AG10803 (cell line): ENCODE data around the gene FAM200C.

Experiments
- DNase-seq: peaks from one replicate; pipeline ENCODE4 v3.0.0; 2010; ENCODE audit warnings: low read depth
- H3K4me3 ChIP-seq: 2 replicates; pipeline ENCODE4 v1.5.1; 2011; ENCODE audit warnings: mild to moderate bottlenecking, low read length, control low read depth
- TF ChIP-seq, protein P1 (sequence below): conservative IDR thresholded peaks from 2 replicates; pipeline ENCODE4 v1.5.1; 2011; ENCODE audit warnings: mild to moderate bottlenecking, low read length, control low read depth, inconsistent platforms

FAM200C gene

DNA sequence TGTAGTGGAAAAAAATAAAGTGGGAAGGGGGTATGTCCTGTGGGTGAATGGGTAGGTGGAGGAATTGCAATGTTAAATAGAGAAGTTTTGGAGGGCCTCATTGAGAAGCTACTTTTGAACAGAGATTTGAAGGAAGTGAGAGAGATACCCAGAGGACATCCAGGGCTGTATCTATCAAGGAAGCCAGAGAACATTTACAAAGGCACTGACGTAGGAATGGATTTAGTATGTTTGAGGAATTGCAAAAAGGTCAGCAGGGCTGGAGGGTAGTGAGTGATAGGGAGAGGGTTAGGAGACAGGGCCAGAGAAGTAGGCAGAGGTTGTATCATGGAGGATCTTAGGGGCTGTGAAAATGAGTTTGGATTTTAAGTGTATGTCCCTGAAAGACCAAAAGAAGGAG is 35.7 kb upstream of the FAM200C start:
- H3K4me3 ChIP-seq = no peak overlapping the region
- no peak for DNase-seq
- TF ChIP-seq, protein P1, sequence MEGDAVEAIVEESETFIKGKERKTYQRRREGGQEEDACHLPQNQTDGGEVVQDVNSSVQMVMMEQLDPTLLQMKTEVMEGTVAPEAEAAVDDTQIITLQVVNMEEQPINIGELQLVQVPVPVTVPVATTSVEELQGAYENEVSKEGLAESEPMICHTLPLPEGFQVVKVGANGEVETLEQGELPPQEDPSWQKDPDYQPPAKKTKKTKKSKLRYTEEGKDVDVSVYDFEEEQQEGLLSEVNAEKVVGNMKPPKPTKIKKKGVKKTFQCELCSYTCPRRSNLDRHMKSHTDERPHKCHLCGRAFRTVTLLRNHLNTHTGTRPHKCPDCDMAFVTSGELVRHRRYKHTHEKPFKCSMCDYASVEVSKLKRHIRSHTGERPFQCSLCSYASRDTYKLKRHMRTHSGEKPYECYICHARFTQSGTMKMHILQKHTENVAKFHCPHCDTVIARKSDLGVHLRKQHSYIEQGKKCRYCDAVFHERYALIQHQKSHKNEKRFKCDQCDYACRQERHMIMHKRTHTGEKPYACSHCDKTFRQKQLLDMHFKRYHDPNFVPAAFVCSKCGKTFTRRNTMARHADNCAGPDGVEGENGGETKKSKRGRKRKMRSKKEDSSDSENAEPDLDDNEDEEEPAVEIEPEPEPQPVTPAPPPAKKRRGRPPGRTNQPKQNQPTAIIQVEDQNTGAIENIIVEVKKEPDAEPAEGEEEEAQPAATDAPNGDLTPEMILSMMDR = no peak

DNA sequence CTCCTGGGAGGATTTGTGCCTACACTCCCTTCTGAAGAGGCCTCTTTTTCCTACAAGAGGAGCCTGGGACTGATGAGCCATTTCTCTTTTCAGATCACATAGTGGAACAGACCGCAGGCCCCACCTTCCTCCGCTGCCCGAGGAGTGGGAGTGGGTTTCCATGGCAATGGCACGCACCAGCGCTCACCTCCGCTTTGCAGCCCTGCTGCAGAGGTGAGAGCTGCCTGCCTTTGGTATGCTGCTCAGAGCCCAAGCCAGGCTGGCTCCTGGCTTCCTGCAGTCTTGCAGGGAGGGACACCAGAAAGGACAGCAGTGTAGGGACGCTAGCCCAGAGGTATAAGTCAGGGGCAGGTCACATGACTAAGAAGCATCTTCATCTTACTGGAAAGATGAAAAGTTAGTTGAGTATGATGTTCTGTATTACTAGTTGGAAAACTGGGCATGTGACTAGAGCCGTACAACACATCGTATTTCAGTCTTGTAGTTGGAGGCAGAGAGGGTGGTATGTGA is 34.2 kb upstream of the FAM200C start:
- DNase-seq = no peak

DNA sequence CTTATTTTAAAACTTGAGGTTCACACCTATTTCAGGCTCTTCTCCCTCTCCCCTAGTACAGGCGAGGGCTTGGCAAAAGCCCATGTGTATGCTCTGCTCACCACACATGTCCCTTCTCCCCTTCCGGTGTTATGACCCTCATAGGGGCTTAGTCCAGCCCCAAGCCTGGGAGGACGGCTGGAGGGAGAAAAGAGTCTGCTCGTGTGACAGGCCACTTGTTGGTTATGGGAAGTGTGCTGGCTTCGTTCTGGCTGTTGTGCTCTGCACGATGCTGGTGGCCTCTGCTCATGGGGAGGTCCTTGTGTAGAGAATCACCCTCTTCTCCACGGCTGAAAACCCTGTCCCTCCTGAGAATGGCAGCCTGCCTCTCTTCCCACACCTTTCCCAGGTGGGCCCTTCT is 32.9 kb upstream of the FAM200C start:
- no peak overlapping the region for H3K4me3 ChIP-seq
- TF ChIP-seq, protein P1 = no peak
- DNase-seq = no peak

More for the DNA sequence above, 34.2 kb upstream of the FAM200C start:
- TF ChIP-seq, protein P1 = no peak
- H3K4me3 ChIP-seq = no peak overlapping the region

DNA sequence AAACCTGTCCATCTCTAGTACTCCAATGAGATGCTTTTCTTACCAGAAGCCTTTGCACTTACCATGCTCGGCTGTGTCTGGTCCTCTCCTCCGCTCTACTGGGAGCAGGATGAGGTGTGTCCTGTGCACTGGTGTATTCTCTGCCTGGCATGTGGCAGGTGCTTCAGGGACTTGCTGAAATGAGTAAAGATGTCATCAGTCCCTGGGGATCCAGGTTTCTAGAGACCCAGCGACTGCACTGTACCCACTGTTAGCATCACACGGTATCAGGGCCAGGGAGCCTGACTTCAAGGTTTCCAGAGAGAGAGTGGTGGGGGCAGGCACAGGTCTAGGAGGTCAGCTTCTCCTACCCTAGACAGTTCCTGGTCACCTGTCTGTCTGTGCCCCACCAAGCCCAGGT is 32.3 kb upstream of the FAM200C start:
- no peak for DNase-seq
- TF ChIP-seq, protein P1 = no peak
- H3K4me3 ChIP-seq = no peak overlapping the region

DNA sequence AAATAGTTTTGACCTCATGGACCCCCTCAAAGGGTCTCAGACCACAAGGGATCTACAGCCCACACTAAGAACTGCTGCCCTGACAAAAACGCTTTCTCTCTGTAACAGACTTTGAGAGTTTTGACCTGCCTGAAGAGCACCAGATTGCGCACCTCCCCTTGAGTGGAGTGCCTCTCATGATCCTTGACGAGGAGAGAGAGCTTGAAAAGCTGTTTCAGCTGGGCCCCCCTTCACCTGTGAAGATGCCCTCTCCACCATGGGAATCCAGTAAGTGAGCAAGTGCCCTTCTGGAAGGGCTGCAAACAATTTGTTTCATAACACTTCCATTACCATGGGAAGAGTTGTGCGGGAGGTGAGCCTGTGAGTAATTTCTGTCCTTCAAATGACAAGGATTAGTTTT is 27.8 kb upstream of the FAM200C start:
- TF ChIP-seq, protein P1 = no peak
- no peak overlapping the region for H3K4me3 ChIP-seq

DNA sequence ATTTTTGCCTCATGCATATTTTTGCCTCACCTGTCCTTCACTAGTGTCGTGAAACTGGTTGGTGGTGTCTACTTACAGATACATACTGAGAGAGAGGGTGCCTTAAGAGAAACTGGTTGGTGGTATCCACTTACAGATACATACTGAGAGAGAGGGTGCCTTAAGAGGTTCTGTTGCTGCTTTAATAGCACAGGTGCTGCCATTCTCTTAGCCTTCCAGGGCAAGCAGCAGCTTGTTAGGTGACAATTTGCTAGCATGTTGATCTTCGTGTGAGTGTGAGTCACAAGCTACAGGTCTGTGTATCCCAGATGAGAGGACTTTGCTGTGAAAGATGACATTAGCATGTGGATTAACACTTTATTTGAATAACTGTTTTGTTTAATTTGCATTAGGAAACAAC is 23.2 kb upstream of the FAM200C start:
- H3K4me3 ChIP-seq = peak overlapping the region; percentile 10
- DNase-seq = no peak
- TF ChIP-seq, protein P1 = no peak

More for the DNA sequence above, 27.8 kb upstream of the FAM200C start:
- DNase-seq = no peak

DNA sequence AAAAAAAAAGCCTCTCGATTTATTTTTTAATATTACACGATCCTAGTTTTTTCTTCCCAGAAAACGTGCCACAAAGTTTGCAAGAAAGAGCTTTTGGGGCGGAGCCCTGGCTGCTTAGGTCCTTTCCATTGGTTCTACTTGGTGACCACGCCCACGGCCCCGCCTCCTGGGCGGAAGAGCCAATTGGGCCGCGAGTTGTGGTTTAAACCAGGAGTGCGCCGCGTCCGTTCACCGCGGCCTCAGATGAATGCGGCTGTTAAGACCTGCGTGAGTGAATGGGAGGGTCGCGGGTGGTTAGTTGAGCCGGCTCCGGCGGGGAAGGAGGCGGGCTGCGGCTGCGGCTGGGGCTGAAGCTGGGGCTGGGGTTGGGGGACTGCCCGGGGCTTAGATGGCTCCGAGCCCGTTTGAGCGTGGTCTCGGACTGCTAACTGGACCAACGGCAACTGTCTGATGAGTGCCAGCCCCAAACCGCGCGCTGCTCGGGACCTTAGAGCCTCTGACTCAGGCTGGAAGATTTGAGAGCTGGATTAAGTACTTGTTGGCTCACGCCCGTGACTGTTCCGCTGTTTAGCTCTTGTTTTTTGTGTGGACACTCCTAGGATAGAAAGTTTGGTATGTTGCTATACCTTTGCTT is 21.9 kb upstream of the FAM200C start, which contains the start of gene PTTG1:
Gene PTTG1, plus strand, starts transcription at position 231 of the 634 bp plus-strand sequence. CDS start 458 bp downstream, outside the sequence.
- TF ChIP-seq, protein P1 = no peak
- peak; percentile 93 for DNase-seq
- peak within 1 kb of the TSS; percentile 71 for H3K4me3 ChIP-seq
